GM12878 (cell line): ENCODE measurements around the gene HES2. TPM values are rescaled to one million over a fixed set of nuclear protein-coding genes. Genes with fewer than 3 reads are reported as not detected.

Experiments
- ATAC-seq: fragments of 200-7000 bp; cut with Tn5 transposase; 3 replicates; pipeline ENCODE4 v1.9.1; 2020; ENCODE audit warnings: mild to moderate bottlenecking, moderate library complexity
- BruUV-seq: library from RNA; stranded (reverse); fragments of 400-500 nt; replicated peaks from 2 replicates; lab custom pipeline; 2021; lab: Mats Ljungman, UMichigan
- CTCF ChIA-PET: fragments of 300-600 bp; sonication (Branson Sonifier 250); formaldehyde crosslinking; extraction: SDS; loops from one replicate; lab custom pipeline; 2021; ENCODE audit warnings: inconsistent platforms; lab: Yijun Ruan, JAX
- POLR2A ChIA-PET: fragments of 350-600 bp; formaldehyde crosslinking; extraction: SDS; loops from one replicate; lab custom pipeline; 2021; ENCODE audit warnings: inconsistent platforms; lab: Charles Lee
- RAD21 ChIA-PET: fragments of 300-600 bp; sonication (Branson Sonifier 250); formaldehyde crosslinking; loops from one replicate; lab custom pipeline; 2023; ENCODE audit warnings: antibody characterized with exemption; ENCODE audit not compliant: unreplicated experiment; lab: Charles Lee
- SMC1A ChIA-PET: fragments of 300-600 bp; sonication (Branson Sonifier 250); formaldehyde crosslinking; loops from one replicate; lab custom pipeline; 2023; ENCODE audit not compliant: unreplicated experiment, uncharacterized antibody; lab: Charles Lee
- DNase-seq: peaks from one replicate; pipeline ENCODE4 v3.0.0-alpha.2; 2011; ENCODE audit warnings: low read depth, low spot score
- FAIRE-seq: peaks from 3 replicates; lab custom pipeline; 2011; peaks lifted over from hg19 to GRCh38; lab: Jason Lieb, UNC
- H2AFZ ChIP-seq: 2 replicates; pipeline ENCODE4 v1.6.0; 2011; ENCODE audit warnings: low read depth, low read length, control low read depth; ENCODE audit not compliant: control insufficient read depth
- H3K27ac ChIP-seq: 2 replicates; pipeline ENCODE4 v1.5.1; 2011; ENCODE audit warnings: control low read depth; ENCODE audit not compliant: control insufficient read depth, insufficient read depth
- H3K27me3 ChIP-seq, 2 experiments: replicated peaks in 1 of 2; 2 replicates each; pipeline versions ENCODE4 v1.6.0 to v1.6.1; 2011; ENCODE audit warnings: low read length in 1 of 2; ENCODE audit not compliant: control insufficient read depth in 2 of 2, insufficient read depth in 2 of 2
- H3K36me3 ChIP-seq, 2 experiments: 2 replicates each; pipeline ENCODE4 v1.5.1; 2011; ENCODE audit warnings: low read length in 1 of 2; ENCODE audit not compliant: control insufficient read depth in 2 of 2, insufficient read depth in 2 of 2
- H3K4me1 ChIP-seq: 2 replicates; pipeline ENCODE4 v1.6.1; 2011; ENCODE audit warnings: mild to moderate bottlenecking, low read length, moderate library complexity, mixed read lengths; ENCODE audit not compliant: control insufficient read depth, insufficient read depth
- H3K4me2 ChIP-seq: 2 replicates; pipeline ENCODE4 v1.6.0; 2011; ENCODE audit warnings: control low read depth; ENCODE audit not compliant: control insufficient read depth, insufficient read depth
- H3K4me3 ChIP-seq: fragments of 200-600 bp; sonication (generic); 2 replicates; pipeline ENCODE4 v1.5.1; 2016
- H3K79me2 ChIP-seq: 2 replicates; pipeline ENCODE4 v1.6.0; 2011; ENCODE audit warnings: low read length; ENCODE audit not compliant: control insufficient read depth, insufficient read depth
- H3K9ac ChIP-seq: 2 replicates; pipeline ENCODE4 v1.8.0; 2011; ENCODE audit warnings: low read length, control low read depth, mixed read lengths; ENCODE audit not compliant: control insufficient read depth, insufficient read depth
- H3K9me3 ChIP-seq: replicated peaks from 3 replicates; pipeline ENCODE4 v1.5.1; 2011; ENCODE audit warnings: mild to moderate bottlenecking, low read length; ENCODE audit not compliant: control insufficient read depth, insufficient read depth
- H4K20me1 ChIP-seq: 2 replicates; pipeline ENCODE4 v1.6.0; 2011; ENCODE audit not compliant: control insufficient read depth, insufficient read depth
- BCL11A ChIP-seq: IDR thresholded peaks from 2 replicates; pipeline ENCODE4 v1.6.1; 2011; ENCODE audit warnings: low read depth, low read length
- CREB1 ChIP-seq: IDR thresholded peaks from 2 replicates; pipeline ENCODE4 v1.6.1; 2012; ENCODE audit warnings: low read depth, mild to moderate bottlenecking, inconsistent platforms
- EZH2 ChIP-seq: IDR thresholded peaks from 2 replicates; pipeline ENCODE4 v1.6.1; 2012; ENCODE audit warnings: low read depth, mild to moderate bottlenecking, control low read depth, inconsistent platforms, low read length, borderline replicate concordance; ENCODE audit not compliant: control insufficient read depth
- POLR2AphosphoS5 ChIP-seq: IDR thresholded peaks from 2 replicates; pipeline ENCODE4 v1.6.1; 2011; ENCODE audit warnings: mild to moderate bottlenecking, low read length, inconsistent platforms
- RB1 ChIP-seq: fragments of 450-650 bp; formaldehyde crosslinking; IDR thresholded peaks from 2 replicates; pipeline ENCODE4 v1.6.1; 2017; ENCODE audit warnings: mild to moderate bottlenecking, borderline replicate concordance
- SIN3A ChIP-seq: IDR thresholded peaks from 2 replicates; pipeline ENCODE4 v1.6.1; 2012; ENCODE audit warnings: low read depth, low read length, improper control_type of control experiment
- TAF1 ChIP-seq: IDR thresholded peaks from 2 replicates; pipeline ENCODE4 v1.6.1; 2011; ENCODE audit warnings: mild to moderate bottlenecking, low read depth, low read length, borderline replicate concordance
- TCF12 ChIP-seq: IDR thresholded peaks from 2 replicates; pipeline ENCODE4 v1.6.1; 2011; ENCODE audit warnings: low read depth, mild to moderate bottlenecking, low read length
- USF1 ChIP-seq: IDR thresholded peaks from 2 replicates; pipeline ENCODE4 v1.6.1; 2011; ENCODE audit warnings: borderline replicate concordance, low read depth, mild to moderate bottlenecking, moderate library complexity, mixed read lengths, low read length; ENCODE audit not compliant: insufficient read depth; ENCODE audit errors: extremely low read length
- YBX1 ChIP-seq: fragments of 450-650 bp; IDR thresholded peaks from 2 replicates; pipeline ENCODE4 v1.6.1; 2016; ENCODE audit warnings: antibody characterized with exemption
- ZNF217 ChIP-seq: fragments of 450-650 bp; IDR thresholded peaks from 2 replicates; pipeline ENCODE4 v1.6.1; 2017; ENCODE audit warnings: antibody characterized with exemption, mild to moderate bottlenecking
- WGBS: methylation state at CpG from one replicate; pipeline ENCODE4 v1.1.6; 2016; ENCODE audit warnings: low lambda C conversion rate; ENCODE audit not compliant: insufficient replicate concordance, insufficient coverage; ENCODE audit errors: missing lambda C conversion rate; 5-methylcytosine and 5-hydroxymethylcytosine counted together
- in situ Hi-C: fragments of 300-500 bp; cut with MboI; formaldehyde crosslinking; loops from 9 replicates; pipeline ENCODE4 v1.14.3; 2018; ENCODE audit warnings: mixed read lengths
- intact Hi-C: fragments of 100-400 bp; cut with micrococcal nuclease; formaldehyde crosslinking; loops from one replicate; pipeline ENCODE4 v1.14.2; 2022; ENCODE audit not compliant: unreplicated experiment
- polyA plus RNA-seq, 11 experiments: library from polyadenylated mRNA; depleted of rRNA in 4 of 11; unstranded in 6 of 11; stranded (reverse) in 5 of 11; fragments of >200 nt; fragmentation: Nextera tagmentation in 4 of 11; fragmentation: Illumina TruSeq in 1 of 11; extraction: Ambion mirVana in 4 of 11; extraction: Trizol in 1 of 11; gene quantifications; 1 replicate in 1 of 11; 2 replicates in 10 of 11; pipeline versions ENCODE4 v1.2.1 to v1.2.3, GENCODE V29; 2011 to 2016; ENCODE audit warnings: inconsistent platforms in 2 of 11, missing spikeins in 2 of 11, low read depth in 1 of 11
- total RNA-seq, 4 experiments: library from RNA; depleted of rRNA in 3 of 4; stranded (reverse); fragments of >200 nt in 3 of 4; fragmentation: Illumina TruSeq in 1 of 4; extraction: Trizol in 1 of 4; gene quantifications; 2 replicates each; pipeline versions ENCODE4 v1.2.1 to v1.2.3, GENCODE V29; 2013 to 2021
- TF ChIP-seq, protein P1 (sequence below): fragments of 450-650 bp; IDR thresholded peaks from 2 replicates; pipeline ENCODE4 v1.6.1; 2017; ENCODE audit warnings: mild to moderate bottlenecking, low read depth, inconsistent platforms; ENCODE audit not compliant: poor library complexity, severe bottlenecking

The HES2 gene
- total and polyA plus RNA-seq, 10 of the 15 experiments (the other 5 are each of a cell fraction or from before 2014, with no cell fraction given): 0.13 to 2.0 (median 0.26) TPM

- Histone ChIP-seq H4K20me1 (no peaks in the 10 kb centered on the region), H2AFZ (no peak overlapping the region)
- RAD21 ChIA-PET: no interaction called here
- 8% methylated on average over 21 of the region's 21 CpGs for WGBS
- TF ChIP-seq YBX1: no peak
- no peak for TF ChIP-seq USF1
- TF ChIP-seq, all 136 proteins: peak for 0
- Histone ChIP-seq H3K9me3 (no peaks in the 10 kb centered on the region), H3K36me3 (no peaks in the 10 kb centered on the region), H3K4me2 (no peak overlapping the region), H3K9ac (no peak overlapping the region), H3K27me3 (peaks cover 0 to 3% of the 10 kb centered on the region in 2 experiments; a peak in 3 of 4 replicates), H3K4me1 (no peaks in the 10 kb centered on the region; the same call in 1 of the 2 replicates), H3K79me2 (no peaks in the 10 kb centered on the region), H3K4me3 (no peak overlapping the region), H3K27ac (no peak overlapping the region)
- intact Hi-C loops: no loop called here
- in situ Hi-C loops: no loop called here
- DNase-seq: no peak
- no peak for FAIRE-seq
- BruUV-seq: no TSS peak
- no peak for ATAC-seq
- ChIA-PET SMC1A (interaction anchor here (1.2 kb wide), 1 partner anchor 20 kb away, joined by 3 read pairs; no protein-coding TSS in a partner anchor), POLR2A (no interaction called here), CTCF (interaction anchor here (1.3 to 1.9 kb wide), 3 partner anchors 11 to 27 kb away, joined by 4 to 5 read pairs (median 5); no protein-coding TSS in a partner anchor)
Measured at GRCh38 chr1:6465461-6466005, 45.8 kb upstream of the HES2 start.

DNA sequence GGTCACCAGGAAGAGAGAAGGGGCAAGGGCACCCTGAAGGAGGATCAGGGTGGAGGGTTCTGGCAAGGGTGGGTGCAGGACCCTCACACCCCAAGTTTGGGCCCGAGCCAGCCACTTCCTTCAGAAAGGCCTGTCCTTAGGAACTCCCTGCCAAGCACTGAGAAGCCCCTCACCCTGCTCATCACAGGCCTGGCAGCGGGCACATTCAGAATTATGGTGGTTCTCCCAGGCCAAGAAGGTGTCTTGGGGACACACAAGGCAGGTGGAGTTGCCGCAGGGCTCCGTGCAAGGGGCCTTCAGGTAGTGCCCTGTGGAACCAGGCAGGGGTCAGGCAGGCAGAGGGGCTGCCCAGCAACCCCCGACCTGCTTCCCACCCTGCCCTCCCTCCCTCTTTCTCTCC lies 45.2 kb upstream of the HES2 start:
- Histone ChIP-seq H3K9me3 (no peaks in the 10 kb centered on the region), H3K27me3 (peaks cover 0 to 3% of the 10 kb centered on the region in 2 experiments; a peak in 3 of 4 replicates), H4K20me1 (no peaks in the 10 kb centered on the region), H3K4me3 (no peak overlapping the region), H2AFZ (no peak overlapping the region), H3K4me2 (no peak overlapping the region), H3K36me3 (no peaks in the 10 kb centered on the region), H3K4me1 (no peaks in the 10 kb centered on the region; the same call in 1 of the 2 replicates), H3K27ac (no peak overlapping the region), H3K79me2 (no peaks in the 10 kb centered on the region), H3K9ac (no peak overlapping the region)
- in situ Hi-C loops: no loop called here
- FAIRE-seq (no peak), ATAC-seq (no peak), DNase-seq (no peak)
- SMC1A ChIA-PET: no interaction called here
- 63% methylated on average over 4 of the region's 5 CpGs for WGBS
- CTCF ChIA-PET: interaction anchor here (1.5 to 1.9 kb wide), 2 partner anchors 24 to 27 kb away, joined by 4 to 7 read pairs; no protein-coding TSS in a partner anchor
- BruUV-seq: no TSS peak
- POLR2A ChIA-PET: no interaction called here
- RAD21 ChIA-PET: no interaction called here
- intact Hi-C loops: no loop called here
- TF ChIP-seq BCL11A (no peak), ZNF217 (no peak), POLR2AphosphoS5 (no peak), TAF1 (no peak), RB1 (no peak), SIN3A (no peak), EZH2 (no peak), TCF12 (no peak), CREB1 (no peak)
- TF ChIP-seq, protein P1, sequence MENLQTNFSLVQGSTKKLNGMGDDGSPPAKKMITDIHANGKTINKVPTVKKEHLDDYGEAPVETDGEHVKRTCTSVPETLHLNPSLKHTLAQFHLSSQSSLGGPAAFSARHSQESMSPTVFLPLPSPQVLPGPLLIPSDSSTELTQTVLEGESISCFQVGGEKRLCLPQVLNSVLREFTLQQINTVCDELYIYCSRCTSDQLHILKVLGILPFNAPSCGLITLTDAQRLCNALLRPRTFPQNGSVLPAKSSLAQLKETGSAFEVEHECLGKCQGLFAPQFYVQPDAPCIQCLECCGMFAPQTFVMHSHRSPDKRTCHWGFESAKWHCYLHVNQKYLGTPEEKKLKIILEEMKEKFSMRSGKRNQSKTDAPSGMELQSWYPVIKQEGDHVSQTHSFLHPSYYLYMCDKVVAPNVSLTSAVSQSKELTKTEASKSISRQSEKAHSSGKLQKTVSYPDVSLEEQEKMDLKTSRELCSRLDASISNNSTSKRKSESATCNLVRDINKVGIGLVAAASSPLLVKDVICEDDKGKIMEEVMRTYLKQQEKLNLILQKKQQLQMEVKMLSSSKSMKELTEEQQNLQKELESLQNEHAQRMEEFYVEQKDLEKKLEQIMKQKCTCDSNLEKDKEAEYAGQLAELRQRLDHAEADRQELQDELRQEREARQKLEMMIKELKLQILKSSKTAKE: no peak
